ENCODE data around the gene TNIK.

Gene TNIK

DNA sequence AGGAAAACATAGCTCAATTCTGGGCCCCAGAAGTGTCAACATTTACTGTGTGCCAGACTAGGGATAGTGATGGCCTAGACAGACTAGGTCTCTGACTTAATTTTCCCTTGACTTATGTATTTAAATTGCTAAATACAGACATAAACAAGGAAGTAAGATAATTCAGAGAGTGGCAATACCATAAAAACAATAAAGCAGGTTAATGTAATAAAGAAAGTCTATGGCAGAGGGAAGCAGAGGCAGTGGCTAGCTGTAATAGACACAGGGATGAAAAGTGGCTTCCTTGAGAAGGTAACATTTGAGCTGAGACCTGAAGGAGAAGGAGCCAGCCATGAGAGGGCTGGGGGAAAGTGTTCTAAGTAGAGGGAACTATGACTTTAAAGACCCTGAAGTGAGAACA is 95.7 kb downstream of the TNIK start:
- DNase-seq (ENCODE audit: low read depth, low spot score) = no peak

DNA sequence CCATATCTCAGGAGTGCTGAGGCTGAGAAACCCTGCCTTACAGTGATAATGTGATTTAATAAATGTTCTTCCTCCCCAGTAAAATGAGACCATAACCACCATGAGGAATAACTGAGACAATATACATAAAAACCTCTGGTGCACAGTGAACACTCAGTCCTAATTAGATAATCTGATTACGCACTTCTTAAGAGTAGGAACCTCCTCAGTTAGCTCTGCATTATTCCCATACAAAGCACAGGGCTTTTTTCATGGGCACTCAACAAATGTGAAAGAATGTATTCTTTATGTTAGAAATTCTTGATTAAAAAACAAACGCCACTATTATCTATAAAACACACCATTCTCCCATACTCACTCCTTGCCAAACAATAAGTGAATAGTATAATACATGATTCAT is 97.0 kb downstream of the TNIK start:
- DNase-seq (ENCODE audit: low read depth, low spot score) = no peak

DNA sequence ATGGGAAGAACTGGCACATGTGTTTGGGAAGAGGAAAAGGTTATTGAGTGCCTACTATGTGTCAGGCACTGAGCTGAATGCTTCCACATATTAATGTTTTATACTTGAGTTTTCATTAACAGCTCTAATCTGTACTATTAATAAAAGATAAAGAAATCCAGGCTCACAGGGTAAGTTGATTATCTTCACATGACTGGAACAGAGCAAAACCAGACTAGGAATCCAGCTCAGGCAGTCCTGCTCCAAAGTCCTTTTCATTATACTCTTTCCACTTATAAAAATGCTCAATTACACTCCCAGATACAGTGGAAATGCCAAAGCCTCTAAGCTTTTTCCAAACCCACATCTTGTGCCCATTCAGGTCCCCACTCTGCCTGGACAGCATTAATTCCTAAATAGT is 97.6 kb downstream of the TNIK start:
- no peak for DNase-seq (ENCODE audit: low read depth, low spot score)

DNA sequence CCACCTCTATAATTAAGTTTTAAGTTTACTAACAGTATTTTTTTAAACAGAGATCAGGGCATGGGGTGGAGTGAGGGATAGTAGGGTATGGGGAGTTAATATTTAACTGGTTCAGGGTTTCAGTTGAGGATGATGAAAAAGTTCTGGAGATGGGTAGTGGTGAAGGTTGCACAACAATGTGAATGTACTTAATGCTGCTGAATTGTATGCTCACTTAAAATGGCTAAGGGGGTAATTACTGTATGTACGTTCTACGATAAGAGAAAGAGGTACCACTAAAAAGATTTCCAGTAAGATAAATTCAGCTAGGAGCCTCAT is 101.4 kb downstream of the TNIK start:
- no peak for DNase-seq (ENCODE audit: low read depth, low spot score)

DNA sequence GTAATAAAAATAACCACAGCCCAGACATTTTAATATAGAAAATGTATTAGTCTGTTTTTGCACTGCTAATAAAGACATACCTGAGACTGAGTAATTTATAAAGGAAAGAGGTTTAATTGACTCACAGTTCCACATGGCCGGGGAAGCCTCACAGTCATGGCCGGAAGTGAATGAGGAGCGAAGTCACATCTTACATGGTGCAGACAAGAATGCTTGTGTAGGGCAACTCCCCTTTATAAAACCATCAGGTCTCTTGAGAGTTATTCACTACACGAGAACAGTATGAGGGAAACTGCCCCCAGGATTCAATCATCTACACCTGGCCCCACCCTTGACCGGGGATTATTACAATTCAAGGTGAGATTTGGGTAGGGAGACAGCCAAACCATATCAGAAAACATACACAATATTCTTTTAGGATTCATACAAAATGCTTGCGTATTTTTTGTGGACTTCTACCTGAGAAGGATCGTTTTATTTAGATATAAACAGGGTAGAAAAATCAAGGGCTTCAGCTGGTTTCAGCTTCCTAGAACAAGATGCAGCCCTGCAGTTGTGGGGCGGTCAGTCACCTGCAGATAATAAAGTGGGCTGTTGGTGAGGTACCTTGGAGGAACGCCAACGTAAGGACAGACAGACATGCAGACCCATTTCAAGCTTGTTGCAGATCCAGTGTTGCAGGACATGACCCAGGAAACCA is 101.9 kb downstream of the TNIK start:
- no peak for DNase-seq (ENCODE audit: low read depth, low spot score)

DNA sequence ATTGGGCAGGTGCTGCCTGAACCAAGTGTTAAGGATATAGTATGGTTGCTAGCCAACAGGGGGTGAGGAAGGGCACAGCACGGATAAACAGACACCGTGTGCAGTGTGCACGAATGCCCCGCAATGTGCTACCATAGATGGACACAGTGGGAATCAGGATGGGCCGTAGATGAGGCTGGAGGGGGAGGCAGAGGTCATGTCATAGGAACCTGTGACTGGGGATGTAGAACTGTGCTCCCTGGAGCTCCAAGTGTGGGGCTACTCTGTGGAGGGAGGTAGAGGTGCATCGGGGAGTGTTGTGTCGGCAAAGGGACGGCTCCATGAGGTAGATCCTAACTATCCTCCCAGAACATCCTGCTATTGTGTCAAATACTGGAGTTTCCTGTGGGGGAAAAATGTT is 102.5 kb downstream of the TNIK start:
- DNase-seq (ENCODE audit: low read depth, low spot score) = no peak

DNA sequence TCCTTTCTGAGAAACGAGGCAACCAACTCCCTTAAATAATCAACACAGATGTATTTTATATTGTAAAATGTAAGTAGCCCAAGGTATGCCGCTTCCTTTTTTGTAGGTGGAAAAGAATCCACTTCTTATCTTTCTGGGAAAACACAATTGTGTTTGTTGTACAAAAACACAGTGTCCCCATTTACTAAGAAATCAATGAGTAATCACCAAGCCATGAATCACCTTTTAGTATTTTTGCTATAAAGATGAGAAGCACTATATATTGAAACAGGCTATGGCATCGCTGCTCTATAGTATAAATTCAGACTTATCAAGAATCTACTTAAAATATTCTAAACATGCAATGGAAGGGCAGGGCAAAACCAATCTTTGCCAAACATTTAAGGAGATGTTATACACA is 104.0 kb downstream of the TNIK start:
- DNase-seq (ENCODE audit: low read depth, low spot score) = no peak

DNA sequence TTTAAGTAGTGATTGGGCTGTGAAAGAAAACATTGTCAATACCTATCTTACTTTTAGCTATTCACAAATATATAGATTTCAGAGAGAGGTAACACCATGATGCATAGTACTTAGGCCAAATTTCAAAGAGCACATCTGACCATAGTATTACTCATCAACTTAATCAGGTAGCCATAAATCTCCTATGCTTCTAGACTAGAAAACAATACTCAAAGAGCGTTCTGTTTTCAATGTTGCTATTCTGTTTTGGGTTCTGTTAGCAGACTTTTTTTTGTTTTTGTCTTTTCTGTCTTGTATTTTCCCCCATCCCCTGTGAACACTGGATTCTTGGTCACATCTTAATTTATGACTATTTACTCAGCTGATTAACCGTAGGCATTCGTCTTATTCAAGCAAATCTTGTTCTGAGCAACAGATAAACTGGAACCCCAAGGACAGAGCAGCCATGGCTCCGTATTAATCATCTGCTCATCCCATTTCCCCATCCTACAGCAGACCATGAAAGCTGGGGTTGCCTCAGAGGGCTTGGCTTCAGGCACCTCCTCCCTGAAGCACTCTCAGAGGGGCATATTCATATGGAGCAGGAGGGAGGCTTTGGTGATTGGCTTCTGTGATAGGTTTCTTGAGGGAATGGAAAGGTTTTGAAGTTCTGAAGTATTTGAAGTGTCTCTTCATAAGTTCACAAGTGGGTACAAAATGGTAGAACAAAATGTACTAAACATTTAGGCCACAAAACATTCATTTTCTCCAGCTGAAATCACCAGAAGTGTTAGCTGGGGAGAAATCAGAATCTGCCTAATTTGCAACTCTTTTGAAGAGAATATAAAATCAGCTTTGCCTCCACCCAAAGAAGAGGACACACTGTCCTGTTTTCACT is 105.3 kb downstream of the TNIK start:
- DNase-seq (ENCODE audit: low read depth, low spot score) = no peak

DNA sequence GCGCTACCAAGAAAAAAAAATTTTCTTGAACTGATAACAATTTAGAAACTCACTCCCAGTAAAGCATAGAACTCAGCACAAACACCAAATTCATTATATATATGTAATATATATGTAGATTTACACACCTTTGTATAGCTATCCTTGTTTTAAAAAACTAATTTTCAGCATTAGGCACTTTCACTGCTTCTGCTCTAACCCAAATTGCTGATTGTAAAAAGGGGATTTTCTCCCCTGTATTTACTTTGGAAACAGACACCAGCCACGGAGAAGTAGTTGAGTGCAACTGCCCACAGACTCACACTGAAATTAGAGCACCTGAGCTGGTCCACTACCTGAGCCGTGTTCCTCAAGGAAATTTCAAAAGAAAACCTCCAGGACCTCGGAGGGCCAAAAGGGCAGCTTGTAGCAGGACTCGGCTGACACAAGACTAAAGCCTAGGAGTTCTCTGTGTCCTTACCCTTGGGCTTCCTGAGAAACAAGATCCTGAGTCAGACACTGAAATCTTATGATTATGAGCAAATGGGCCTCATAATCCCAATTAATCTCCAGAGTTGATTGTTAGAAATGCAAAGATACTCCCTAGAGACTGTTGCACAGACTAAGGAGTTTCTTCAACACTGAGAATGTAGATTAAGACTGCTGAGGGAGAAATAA is 106.0 kb downstream of the TNIK start:
- no peak for DNase-seq (ENCODE audit: low read depth, low spot score)

DNA sequence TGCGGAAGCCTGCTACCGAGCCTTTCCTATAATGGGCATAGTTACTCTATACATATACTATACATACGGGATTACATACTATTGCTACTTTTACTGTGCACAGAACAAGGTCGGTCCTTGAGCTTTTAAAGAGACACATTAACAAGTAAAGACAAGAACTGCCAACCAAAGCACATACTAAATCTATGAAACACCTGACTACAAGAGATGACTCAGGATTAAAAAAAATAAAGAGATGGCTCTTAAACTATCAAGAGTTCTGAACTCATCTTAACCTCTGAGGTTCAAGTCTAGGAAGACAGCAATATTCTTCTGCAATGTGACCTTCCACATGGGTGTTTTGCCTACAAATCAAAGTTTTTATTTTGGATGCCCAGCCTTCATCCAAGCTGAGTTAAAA is 106.8 kb downstream of the TNIK start:
- no peak for DNase-seq (ENCODE audit: low read depth, low spot score)

DNA sequence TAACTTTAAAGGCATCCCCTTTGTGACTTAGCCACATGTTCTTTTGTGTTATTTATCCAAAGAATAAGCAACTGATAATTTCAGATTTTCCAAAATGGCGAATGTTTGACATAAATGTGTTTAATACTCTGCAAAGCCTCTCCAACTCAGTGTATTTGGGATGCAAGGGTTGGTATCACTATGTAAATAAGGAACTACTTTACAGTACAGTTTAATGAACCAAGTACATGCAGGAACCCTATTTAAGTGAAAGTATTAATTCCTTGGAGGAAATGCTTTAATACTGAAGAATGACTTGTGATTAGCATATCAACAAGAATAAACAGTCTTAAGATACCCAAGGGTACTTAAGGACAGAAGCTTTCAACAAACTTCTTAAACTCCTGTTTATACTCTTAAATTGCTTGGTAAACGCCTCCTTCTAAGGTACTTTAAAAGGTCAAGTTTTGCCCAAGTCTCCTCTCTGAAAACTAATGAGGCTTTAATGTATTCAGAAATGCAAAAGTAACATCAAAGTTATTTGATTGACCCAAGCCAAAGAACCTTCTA is 107.7 kb downstream of the TNIK start:
- DNase-seq (ENCODE audit: low read depth, low spot score) = no peak

DNA sequence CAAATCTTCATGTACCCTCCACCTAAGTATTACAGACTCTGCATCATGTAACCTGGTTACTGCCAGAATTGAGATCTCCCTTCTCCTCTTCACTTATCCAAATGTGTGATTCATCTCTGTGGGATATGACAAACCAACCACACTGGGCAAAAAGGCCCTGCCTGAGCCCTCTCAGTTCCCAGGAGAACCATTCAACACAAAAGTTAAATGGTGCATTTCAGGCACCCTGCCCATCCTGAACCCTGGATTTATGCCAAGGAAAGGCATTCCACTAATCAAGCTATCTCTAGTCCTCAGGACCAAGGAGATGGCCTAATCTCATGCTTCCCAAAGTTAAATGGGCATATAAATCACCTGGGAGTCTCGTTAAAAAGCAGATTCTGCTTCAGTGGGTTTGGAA is 108.5 kb downstream of the TNIK start:
- DNase-seq (ENCODE audit: low read depth, low spot score) = no peak

DNA sequence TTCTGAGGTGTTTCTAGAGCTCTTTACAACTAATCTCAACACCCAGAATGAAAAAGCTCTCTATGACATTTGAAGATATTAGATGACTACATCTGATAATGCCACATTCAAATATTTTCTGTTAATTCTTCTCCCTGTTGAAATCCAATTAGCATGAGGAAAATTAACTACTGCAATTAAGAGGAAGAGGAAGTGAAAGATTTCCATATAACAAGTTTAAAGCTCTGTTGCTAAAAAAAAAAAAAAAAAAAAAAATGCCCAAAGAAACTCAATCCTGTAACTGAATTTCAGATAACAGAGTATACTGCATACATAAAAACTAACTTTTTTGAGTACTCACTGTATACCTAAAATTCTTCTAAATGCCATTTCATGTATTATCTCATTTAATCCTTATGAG is 109.8 kb downstream of the TNIK start:
- no peak for DNase-seq (ENCODE audit: low read depth, low spot score)

DNA sequence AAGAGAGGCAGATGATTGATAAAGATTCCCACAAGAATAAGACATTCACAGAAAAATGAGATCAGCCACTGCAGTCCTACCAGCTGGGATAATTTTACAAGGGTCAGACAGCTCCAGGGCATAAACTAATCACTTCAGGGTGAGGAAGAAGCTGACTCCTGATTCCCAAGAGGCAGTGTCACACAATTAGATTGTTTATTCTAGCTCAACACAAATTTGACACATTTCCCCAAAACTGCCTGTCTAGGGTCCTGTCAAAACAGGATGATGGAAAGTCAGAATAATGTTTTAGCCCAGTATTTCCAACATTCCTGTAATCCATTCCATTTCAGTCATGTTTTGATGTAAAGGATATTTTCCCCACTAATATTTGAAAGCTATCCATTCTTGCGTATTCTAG is 110.8 kb downstream of the TNIK start:
- DNase-seq (ENCODE audit: low read depth, low spot score) = no peak

DNA sequence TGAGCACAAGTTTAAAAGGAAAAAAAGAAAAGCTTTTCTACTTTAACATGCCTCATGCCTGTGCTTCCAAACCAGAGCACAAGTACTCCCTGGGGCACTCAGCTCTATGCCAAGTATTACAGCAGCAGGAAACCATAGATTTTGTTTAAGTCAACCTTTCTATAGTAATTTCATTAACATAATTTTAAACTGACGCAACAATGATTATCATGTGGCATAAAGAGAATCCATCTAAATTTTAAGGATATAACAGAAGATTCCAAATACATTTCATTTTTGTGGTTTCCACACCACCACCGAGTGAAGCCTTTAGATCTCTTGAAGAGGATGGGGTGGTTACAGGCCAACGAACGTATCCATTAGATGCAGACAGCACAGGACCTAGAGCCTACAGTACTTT is 112.1 kb downstream of the TNIK start:
- no peak for DNase-seq (ENCODE audit: low read depth, low spot score)

DNA sequence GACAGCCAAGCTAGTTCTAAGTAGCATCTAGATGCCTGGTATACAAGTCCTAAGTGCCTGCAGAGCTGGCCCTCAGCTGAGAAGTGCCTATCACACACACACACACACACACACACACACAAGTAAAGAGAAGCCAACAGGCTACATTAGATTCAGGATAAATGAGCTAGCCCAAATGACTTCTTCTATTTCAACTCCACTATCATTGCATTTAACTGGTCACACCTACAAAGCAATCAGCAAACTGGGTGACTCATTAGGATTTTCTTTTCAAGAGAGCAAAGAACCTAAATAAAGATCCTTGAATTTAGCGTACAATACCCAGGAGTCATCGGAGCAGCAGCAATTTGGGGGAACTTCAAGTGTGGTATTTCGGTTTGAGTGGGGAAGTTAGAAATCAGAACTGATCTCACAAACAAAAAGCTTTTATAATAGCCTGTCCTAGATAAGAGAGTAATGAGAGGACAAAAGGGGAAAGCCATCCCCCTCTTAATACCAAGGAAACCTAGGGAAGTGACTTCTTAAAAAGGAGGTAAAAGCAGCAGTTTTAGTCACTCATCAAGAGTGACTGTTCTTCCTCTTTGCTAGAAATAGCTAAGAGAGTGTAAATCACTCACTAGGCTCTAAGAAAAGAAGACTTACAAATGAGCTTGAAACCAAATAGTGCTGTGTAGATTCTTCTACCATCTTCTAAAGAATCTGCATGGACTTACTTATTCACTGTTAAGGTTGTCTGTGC is 112.7 kb downstream of the TNIK start:
- no peak for DNase-seq (ENCODE audit: low read depth, low spot score)

DNA sequence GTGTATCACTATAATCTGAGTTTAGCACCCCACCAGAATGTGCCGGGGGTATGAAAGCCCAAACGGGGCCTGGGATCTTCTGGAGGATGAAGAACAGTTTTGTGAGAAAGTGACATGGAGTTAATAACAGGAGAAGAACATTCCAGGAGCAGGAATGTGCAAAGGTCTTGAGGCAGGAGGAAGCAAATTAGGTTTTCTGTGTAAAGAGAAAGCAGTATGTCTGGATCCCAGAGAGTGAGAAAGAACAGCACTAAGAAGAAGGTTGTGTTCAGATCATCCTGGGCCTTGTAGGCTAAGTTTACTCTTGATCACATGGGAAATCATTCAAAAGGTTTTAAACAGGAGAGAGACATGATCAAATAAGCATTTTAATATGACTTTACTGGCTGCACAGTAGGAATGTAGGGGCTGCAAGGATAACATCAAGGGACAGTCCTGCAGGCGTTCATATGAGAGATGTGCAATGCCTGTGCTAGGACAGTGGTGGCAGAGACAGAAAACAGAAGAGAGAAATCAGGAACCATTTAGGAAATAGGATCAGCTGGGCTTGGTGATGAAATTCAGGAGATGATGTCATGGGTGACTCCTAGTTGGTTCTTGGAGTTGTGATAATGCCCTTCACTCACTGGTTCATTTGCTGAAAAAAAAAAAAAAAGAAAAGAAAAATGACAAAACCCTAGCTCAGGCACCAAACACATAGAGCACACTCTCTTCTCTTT is 113.5 kb downstream of the TNIK start:
- DNase-seq (ENCODE audit: low read depth, low spot score) = no peak

DNA sequence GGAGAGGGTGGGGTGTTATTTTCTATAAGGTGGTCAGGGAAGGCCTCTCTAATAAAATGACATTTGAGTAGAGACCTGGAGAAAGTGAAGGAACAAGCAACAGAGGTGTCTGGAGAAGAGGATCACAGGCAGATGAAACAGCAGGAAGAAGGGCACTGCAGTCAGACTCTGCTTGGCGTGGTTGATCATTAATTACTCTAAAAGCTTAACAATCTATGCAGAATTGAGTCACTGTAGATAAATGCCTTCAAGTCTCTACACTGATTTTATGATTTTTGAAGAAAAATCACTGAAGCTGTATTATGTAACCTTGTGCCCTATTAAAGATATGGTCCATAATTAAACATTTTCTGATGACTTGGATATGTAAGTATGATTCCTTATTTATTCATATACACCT is 114.2 kb downstream of the TNIK start:
- DNase-seq (ENCODE audit: low read depth, low spot score) = no peak

DNA sequence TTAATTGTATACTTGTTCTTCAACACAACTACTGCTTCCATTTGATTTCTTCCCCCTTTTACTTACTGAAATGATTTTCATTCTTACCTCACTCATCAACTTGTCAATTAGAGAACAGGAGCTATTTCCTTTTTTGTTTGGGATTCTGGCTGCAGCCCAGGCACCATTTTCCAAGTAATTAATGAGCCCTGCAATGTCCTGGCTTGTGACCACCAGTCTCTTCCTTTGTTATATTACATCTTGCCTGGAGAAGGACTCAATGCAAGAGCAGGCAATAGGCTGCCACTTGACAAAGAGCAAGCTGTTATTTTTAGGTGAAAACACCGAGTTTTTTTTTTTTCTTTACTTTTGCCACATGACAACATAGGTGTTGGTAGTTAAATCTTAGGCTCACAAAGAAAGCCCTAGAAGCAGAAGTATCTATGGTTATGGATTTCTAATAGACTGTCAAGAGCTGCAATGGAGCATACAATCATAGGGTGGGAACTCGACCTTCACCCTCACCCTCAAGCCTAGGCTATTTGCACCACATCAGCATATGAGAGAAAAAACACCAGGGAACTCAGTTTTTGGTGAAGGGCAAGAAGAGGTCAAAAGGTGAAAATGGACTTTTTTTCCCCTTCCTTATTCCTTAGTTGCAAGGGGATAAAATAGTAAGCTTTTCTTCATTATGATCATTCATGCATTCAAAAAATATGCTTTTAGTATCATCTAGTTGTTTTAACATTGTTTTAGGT is 114.9 kb downstream of the TNIK start:
- no peak for DNase-seq (ENCODE audit: low read depth, low spot score)

DNA sequence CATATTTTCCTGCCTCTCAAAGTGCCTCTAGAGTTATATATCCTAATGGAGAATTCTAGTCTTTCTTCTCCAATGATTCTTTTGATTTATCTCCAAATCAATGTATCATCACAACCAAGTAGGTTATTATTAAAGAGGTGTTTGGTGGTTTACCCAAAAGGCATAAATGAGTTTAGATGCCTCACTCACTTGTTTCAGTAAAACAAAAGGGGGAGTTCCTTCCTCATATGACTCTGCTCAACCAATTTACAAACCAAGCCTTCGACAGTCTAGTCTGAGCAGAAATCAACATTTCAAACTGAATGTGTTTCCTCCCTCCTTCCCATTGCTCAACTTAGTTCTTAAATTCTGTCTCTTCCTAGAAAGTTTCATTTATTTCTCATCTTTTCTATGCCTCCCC is 116.5 kb downstream of the TNIK start:
- DNase-seq (ENCODE audit: low read depth, low spot score) = no peak

Data from activated CD4-positive, CD25-positive, alpha-beta regulatory T cell treated with anti-CD3 and anti-CD28 coated beads, Interleukin-2, amount 50 U/mL, for 16 hours (primary cell).